Upper lobe of left lung (tissue), 4 donors: ENCODE measurements around the gene GLRA2.

ENCODE experiments used
- EP300 ChIP-seq, 4 donors: sonication (generic); formaldehyde crosslinking; IDR thresholded peaks; one replicate each; pipeline ENCODE4 v1.5.1; 2017; ENCODE audit warnings: antibody characterized with exemption in 4 of 4, control low read depth in 2 of 4
- POLR2A ChIP-seq, 4 donors: fragments of 450-650 bp; IDR thresholded peaks; one replicate each; pipeline ENCODE4 v1.5.1; 2016 to 2017; ENCODE audit warnings: antibody characterized with exemption in 4 of 4, mild to moderate bottlenecking in 2 of 4
- POLR2AphosphoS5 ChIP-seq, 2 donors: sonication (generic); formaldehyde crosslinking; IDR thresholded peaks; one replicate each; pipeline ENCODE4 v1.5.1; 2017; ENCODE audit warnings: antibody characterized with exemption in 2 of 2
- TF ChIP-seq, protein P1 (sequence below), 6 experiments: fragments of 450-650 bp in 4 of 6; fragments of 200-600 bp in 2 of 6; sonication (generic) in 2 of 6; IDR thresholded peaks; one replicate each; pipeline ENCODE4 v1.5.1; 2016 to 2019; ENCODE audit warnings: antibody characterized with exemption in 6 of 6

- TF ChIP-seq, protein P1, sequence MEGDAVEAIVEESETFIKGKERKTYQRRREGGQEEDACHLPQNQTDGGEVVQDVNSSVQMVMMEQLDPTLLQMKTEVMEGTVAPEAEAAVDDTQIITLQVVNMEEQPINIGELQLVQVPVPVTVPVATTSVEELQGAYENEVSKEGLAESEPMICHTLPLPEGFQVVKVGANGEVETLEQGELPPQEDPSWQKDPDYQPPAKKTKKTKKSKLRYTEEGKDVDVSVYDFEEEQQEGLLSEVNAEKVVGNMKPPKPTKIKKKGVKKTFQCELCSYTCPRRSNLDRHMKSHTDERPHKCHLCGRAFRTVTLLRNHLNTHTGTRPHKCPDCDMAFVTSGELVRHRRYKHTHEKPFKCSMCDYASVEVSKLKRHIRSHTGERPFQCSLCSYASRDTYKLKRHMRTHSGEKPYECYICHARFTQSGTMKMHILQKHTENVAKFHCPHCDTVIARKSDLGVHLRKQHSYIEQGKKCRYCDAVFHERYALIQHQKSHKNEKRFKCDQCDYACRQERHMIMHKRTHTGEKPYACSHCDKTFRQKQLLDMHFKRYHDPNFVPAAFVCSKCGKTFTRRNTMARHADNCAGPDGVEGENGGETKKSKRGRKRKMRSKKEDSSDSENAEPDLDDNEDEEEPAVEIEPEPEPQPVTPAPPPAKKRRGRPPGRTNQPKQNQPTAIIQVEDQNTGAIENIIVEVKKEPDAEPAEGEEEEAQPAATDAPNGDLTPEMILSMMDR (IDR thresholded peaks at IDR 0.05), result no peak
- no peak for TF ChIP-seq POLR2A (IDR thresholded peaks at IDR 0.05)
- TF ChIP-seq POLR2AphosphoS5 (IDR thresholded peaks at IDR 0.05), result no peak
- TF ChIP-seq EP300 (IDR thresholded peaks at IDR 0.05), result no peak
Observed at GRCh38 chrX:14584548-14584947, 55.2 kb downstream of the GLRA2 start.
